Measurements from ENCODE around the gene RNF212. TPM values are rescaled to one million over a fixed set of nuclear protein-coding genes. Genes with fewer than 3 reads are reported as not detected.

The RNF212 gene
- total RNA-seq, 6 experiments from 2014 or later: not detected

- Mint-ChIP-seq H3K27me3 (ENCODE audit: insufficient read depth) (peaks cover 2% of the 10 kb centered on the region; the same call in 1 of the 2 replicates), H3K36me3 (ENCODE audit: low read depth) (no peaks in the 10 kb centered on the region), H3K9me3 (no peaks in the 10 kb centered on the region), H3K4me3 (no peak overlapping the region), H3K4me1 (ENCODE audit: low read depth) (no peaks in the 10 kb centered on the region), H3K27ac (no peak overlapping the region)
- no peak for TF ChIP-seq CTCF (IDR thresholded peaks at IDR 0.05)
- no peak for DNase-seq
Measured at GRCh38 chr4:1032861-1033260, 80.5 kb downstream of the RNF212 start.

- no peaks in the 10 kb centered on the region for H3K36me3 Mint-ChIP-seq (ENCODE audit: low read depth)
- H3K4me1 Mint-ChIP-seq (ENCODE audit: low read depth): no peaks in the 10 kb centered on the region
- H3K27me3 Mint-ChIP-seq (ENCODE audit: insufficient read depth): peaks cover 2% of the 10 kb centered on the region; the same call in 1 of the 2 replicates
- H3K9me3 Mint-ChIP-seq: no peaks in the 10 kb centered on the region
- H3K27ac Mint-ChIP-seq: no peak overlapping the region
- no peak overlapping the region for H3K4me3 Mint-ChIP-seq
- no peak for TF ChIP-seq CTCF (IDR thresholded peaks at IDR 0.05)
- DNase-seq: no peak
Measured at GRCh38 chr4:1031956-1032795, 81.2 kb downstream of the RNF212 start.

GRCh38 chr4:1031346-1031745 lies 82.0 kb downstream of the RNF212 start:
- Mint-ChIP-seq H3K4me3 (no peak overlapping the region), H3K4me1 (ENCODE audit: low read depth) (no peaks in the 10 kb centered on the region), H3K27me3 (ENCODE audit: insufficient read depth) (peaks cover 2% of the 10 kb centered on the region; the same call in 1 of the 2 replicates), H3K36me3 (ENCODE audit: low read depth) (no peaks in the 10 kb centered on the region), H3K9me3 (no peaks in the 10 kb centered on the region), H3K27ac (no peak overlapping the region)
- TF ChIP-seq CTCF (IDR thresholded peaks at IDR 0.05): no peak
- no peak for DNase-seq

- H3K9me3 Mint-ChIP-seq: no peaks in the 10 kb centered on the region
- TF ChIP-seq CTCF (IDR thresholded peaks at IDR 0.05): no peak
- no peak overlapping the region for H3K4me3 Mint-ChIP-seq
- H3K36me3 Mint-ChIP-seq (ENCODE audit: low read depth): peaks cover 4% of the 10 kb centered on the region; the same call in 1 of the 2 replicates
- no peaks in the 10 kb centered on the region for H3K4me1 Mint-ChIP-seq (ENCODE audit: low read depth)
- DNase-seq: no peak
- no peak overlapping the region for H3K27ac Mint-ChIP-seq
- H3K27me3 Mint-ChIP-seq (ENCODE audit: insufficient read depth): peaks cover 2% of the 10 kb centered on the region; the same call in 1 of the 2 replicates
Measured at GRCh38 chr4:1030559-1030958, 82.8 kb downstream of the RNF212 start.

GRCh38 chr4:1030031-1030430 lies 83.3 kb downstream of the RNF212 start:
- Mint-ChIP-seq H3K4me3 (no peak overlapping the region), H3K36me3 (ENCODE audit: low read depth) (peaks cover 10% of the 10 kb centered on the region), H3K9me3 (no peaks in the 10 kb centered on the region), H3K27me3 (ENCODE audit: insufficient read depth) (peaks cover 2% of the 10 kb centered on the region; the same call in 1 of the 2 replicates), H3K4me1 (ENCODE audit: low read depth) (no peaks in the 10 kb centered on the region), H3K27ac (no peak overlapping the region)
- no peak for TF ChIP-seq CTCF (IDR thresholded peaks at IDR 0.05)
- no peak for DNase-seq

All from HFFc6 (cell line).